K562 (cell line): ENCODE data around the gene MDN1. TPM values are rescaled to one million over a fixed set of nuclear protein-coding genes. Genes with fewer than 3 reads are reported as not detected.
A peak's percentile ranks its signal among the peaks of the same experiment; 100 is the strongest.

ENCODE experiments used
- ARHGAP35 ChIP-seq: fragments of 450-650 bp; IDR thresholded peaks from 2 replicates; pipeline ENCODE4 v1.6.1; 2018; ENCODE audit not compliant: partially characterized antibody
- CXXC5 ChIP-seq: fragments of 250-450 bp; sonication (Bioruptor Pico); IDR thresholded peaks from 2 replicates; pipeline ENCODE4 v1.8.0; 2022; ENCODE audit warnings: inconsistent platforms, mild to moderate bottlenecking, moderate library complexity
- DMBX1 ChIP-seq: fragments of 250-450 bp; sonication (Bioruptor Pico); IDR thresholded peaks from 2 replicates; pipeline ENCODE4 v1.8.0; 2022; ENCODE audit warnings: inconsistent platforms, mild to moderate bottlenecking, moderate library complexity, borderline replicate concordance
- FIP1L1 ChIP-seq: fragments of 200-400 bp; formaldehyde crosslinking; IDR thresholded peaks from 2 replicates; pipeline ENCODE4 v1.6.1; 2018; ENCODE audit warnings: mild to moderate bottlenecking, low read depth, low read length; ENCODE audit not compliant: poor library complexity, severe bottlenecking
- HDAC6 ChIP-seq: IDR thresholded peaks from 2 replicates; pipeline ENCODE4 v1.6.1; 2012; ENCODE audit warnings: low read depth, mild to moderate bottlenecking, control low read depth, inconsistent platforms, low read length, moderate library complexity
- HOMEZ ChIP-seq: fragments of 250-450 bp; sonication (Bioruptor Pico); IDR thresholded peaks from 2 replicates; pipeline ENCODE4 v1.4.0; 2020; ENCODE audit warnings: mild to moderate bottlenecking, moderate library complexity
- KDM4B ChIP-seq, 2 experiments: fragments of 450-650 bp in 1 of 2; sonication (generic) in 1 of 2; IDR thresholded peaks; 2 replicates each; pipeline ENCODE4 v1.6.1; 2016 to 2017; ENCODE audit warnings: borderline replicate concordance in 2 of 2, antibody characterized with exemption in 1 of 2, low read depth in 1 of 2, mild to moderate bottlenecking in 1 of 2
- KLF6 ChIP-seq: fragments of 250-450 bp; sonication (Bioruptor Pico); IDR thresholded peaks from 2 replicates; pipeline ENCODE4 v1.4.0; 2020; ENCODE audit warnings: mild to moderate bottlenecking, moderate library complexity, borderline replicate concordance
- MAZ ChIP-seq, 2 experiments: fragments of 450-650 bp in 1 of 2; sonication (generic) in 1 of 2; formaldehyde crosslinking; IDR thresholded peaks in 1 of 2; conservative IDR thresholded peaks in 1 of 2; 2 replicates each; pipeline versions ENCODE4 v1.4.0 to v1.5.0; 2020; ENCODE audit warnings: mild to moderate bottlenecking in 1 of 2, missing genetic modification reagents in 1 of 2
- MYNN ChIP-seq, 2 experiments: sonication (generic); formaldehyde crosslinking in 1 of 2; IDR thresholded peaks; 2 replicates each; pipeline versions ENCODE4 v1.5.0 to v1.6.1; 2016 to 2020; ENCODE audit warnings: antibody characterized with exemption in 1 of 2, missing genetic modification reagents in 1 of 2
- NBN ChIP-seq: fragments of 450-650 bp; IDR thresholded peaks from 2 replicates; pipeline ENCODE4 v1.6.1; 2016; ENCODE audit warnings: low read depth, mild to moderate bottlenecking
- NCOA4 ChIP-seq: fragments of 450-650 bp; IDR thresholded peaks from 2 replicates; pipeline ENCODE4 v1.6.1; 2018; ENCODE audit warnings: mild to moderate bottlenecking; ENCODE audit not compliant: partially characterized antibody
- NFE2 ChIP-seq: IDR thresholded peaks from 2 replicates; pipeline ENCODE4 v1.6.1; 2014; ENCODE audit warnings: antibody characterized with exemption, low read depth
- POLR2AphosphoS5 ChIP-seq: IDR thresholded peaks from 2 replicates; pipeline ENCODE4 v1.6.1; 2011; ENCODE audit warnings: mild to moderate bottlenecking, low read depth, low read length, moderate library complexity; ENCODE audit not compliant: control insufficient read depth, insufficient read depth
- POU5F1 ChIP-seq: fragments of 150-350 bp; IDR thresholded peaks from 2 replicates; pipeline ENCODE4 v1.6.1; 2014; ENCODE audit warnings: borderline replicate concordance, low read length, low read depth, mild to moderate bottlenecking; ENCODE audit not compliant: partially characterized antibody
- PRMT5 ChIP-seq: sonication (generic); formaldehyde crosslinking; IDR thresholded peaks from 2 replicates; pipeline ENCODE4 v1.5.0; 2020; ENCODE audit warnings: missing genetic modification reagents
- PTRF ChIP-seq: fragments of 450-650 bp; IDR thresholded peaks from 2 replicates; pipeline ENCODE4 v1.6.1; 2016; ENCODE audit warnings: mild to moderate bottlenecking, missing genetic modification characterization, missing compliant biosample characterization
- RB1 ChIP-seq: fragments of 450-650 bp; IDR thresholded peaks from 2 replicates; pipeline ENCODE4 v1.6.1; 2017; ENCODE audit warnings: low read depth, mild to moderate bottlenecking
- STAT5A ChIP-seq: IDR thresholded peaks from 2 replicates; pipeline ENCODE4 v1.6.1; 2012; ENCODE audit warnings: low read length, inconsistent platforms, borderline replicate concordance
- WHSC1 ChIP-seq: IDR thresholded peaks from one replicate; pipeline ENCODE4 v1.6.1; 2012; ENCODE audit warnings: low read length, control low read depth, inconsistent platforms
- ZFPM2 ChIP-seq: fragments of 250-450 bp; sonication (Bioruptor Pico); IDR thresholded peaks from 2 replicates; pipeline ENCODE4 v1.5.1; 2022; ENCODE audit warnings: mild to moderate bottlenecking
- ZNF212 ChIP-seq: fragments of 450-650 bp; formaldehyde crosslinking; IDR thresholded peaks from 2 replicates; pipeline ENCODE4 v1.4.0; 2020; ENCODE audit warnings: mild to moderate bottlenecking
- ZNF263 ChIP-seq: sonication (generic); formaldehyde crosslinking; IDR thresholded peaks from 2 replicates; pipeline ENCODE4 v1.8.0; 2022; ENCODE audit warnings: mild to moderate bottlenecking, missing genetic modification reagents, borderline replicate concordance
- ZNF3 ChIP-seq: fragments of 250-450 bp; sonication (Bioruptor Pico); IDR thresholded peaks from 2 replicates; pipeline ENCODE4 v1.5.0; 2021; ENCODE audit warnings: mild to moderate bottlenecking, moderate library complexity
- ZNF311 ChIP-seq: fragments of 250-450 bp; sonication (Bioruptor Pico); IDR thresholded peaks from 2 replicates; pipeline ENCODE4 v1.4.0; 2020; ENCODE audit warnings: mild to moderate bottlenecking, moderate library complexity
- ZNF584 ChIP-seq: fragments of 200-800 bp; sonication (Bioruptor generic); IDR thresholded peaks from 2 replicates; pipeline ENCODE4 v1.6.1; 2016; ENCODE audit warnings: low read depth, mild to moderate bottlenecking, missing genetic modification characterization, missing compliant biosample characterization
- ZNF717 ChIP-seq: fragments of 250-450 bp; sonication (Bioruptor Pico); IDR thresholded peaks from 2 replicates; pipeline ENCODE4 v1.5.0; 2021
- polyA plus RNA-seq, 8 experiments: library from polyadenylated mRNA; depleted of rRNA in 4 of 8; stranded (reverse) in 5 of 8; unstranded in 3 of 8; fragments of >200 nt; fragmentation: Nextera tagmentation in 2 of 8; fragmentation: Illumina TruSeq in 1 of 8; extraction: Ambion mirVana in 2 of 8; extraction: Trizol in 1 of 8; gene quantifications; 2 replicates each; pipeline versions ENCODE4 v1.2.1 to v1.2.3, GENCODE V29; 2011 to 2014; ENCODE audit warnings: inconsistent platforms in 1 of 8, missing spikeins in 1 of 8
- total RNA-seq, 7 experiments: library from RNA; depleted of rRNA in 6 of 7; stranded (reverse); fragments of >200 nt in 6 of 7; fragmentation: Illumina TruSeq in 2 of 7; extraction: Trizol in 2 of 7; gene quantifications; 2 replicates each; pipeline versions ENCODE4 v1.2.1 to v1.2.3, GENCODE V29; 2011 to 2021; ENCODE audit warnings: low replicate concordance in 1 of 7
- TF ChIP-seq, protein P1 (sequence below): sonication (generic); formaldehyde crosslinking; IDR thresholded peaks from 2 replicates; pipeline ENCODE4 v1.8.0; 2022; ENCODE audit warnings: missing genetic modification reagents, mild to moderate bottlenecking, borderline replicate concordance

MDN1 gene
- total and polyA plus RNA-seq, 9 of the 15 experiments (the other 6 are each of a cell fraction or from before 2014, with no cell fraction given) = 25.6 to 93.6 (median 43.0) TPM

- TF ChIP-seq MAZ (CRISPR knock-in tag; conservative IDR thresholded peaks at IDR 0.05 in 1 of 2, IDR thresholded peaks at IDR 0.05 in 1 of 2) (peak; percentile 76 to 85), CXXC5 (CRISPR knock-in tag) (peak; percentile 92), KDM4B (IDR thresholded peaks at IDR 0.05; ENCODE audit: borderline replicate concordance in 2 of 2, low read depth in 1 of 2) (no peak; a peak in 1 of 4 replicates), ZNF311 (CRISPR knock-in tag) (no peak), KLF6 (CRISPR knock-in tag) (no peak), ZNF584 (CRISPR knock-in tag) (no peak), POLR2AphosphoS5 (peak; percentile 74), HOMEZ (CRISPR knock-in tag) (no peak), ZNF3 (CRISPR knock-in tag) (no peak), STAT5A (no peak), NBN (0 out of 2 replicates have a peak, but pooled peaks have one; percentile 28), ZNF717 (CRISPR knock-in tag) (no peak), RB1 (peak; percentile 83), HDAC6 (no peak), POU5F1 (no peak), ZNF263 (CRISPR knock-in tag) (no peak), PRMT5 (CRISPR knock-in tag) (no peak; the same call in 1 of the 2 replicates), DMBX1 (peak; percentile 44; the same call in 1 of the 2 replicates), ZNF212 (CRISPR knock-in tag) (no peak), NFE2 (no peak), NCOA4 (no peak), WHSC1 (no peak), FIP1L1 (peak; percentile 27), PTRF (tag) (no peak), ARHGAP35 (no peak), ZFPM2 (CRISPR knock-in tag) (no peak), MYNN (IDR thresholded peaks at IDR 0.05) (no peak; the same call in 1 of the 2 replicates), MYNN (CRISPR knock-in tag; IDR thresholded peaks at IDR 0.05) (no peak)
- TF ChIP-seq, protein P1, sequence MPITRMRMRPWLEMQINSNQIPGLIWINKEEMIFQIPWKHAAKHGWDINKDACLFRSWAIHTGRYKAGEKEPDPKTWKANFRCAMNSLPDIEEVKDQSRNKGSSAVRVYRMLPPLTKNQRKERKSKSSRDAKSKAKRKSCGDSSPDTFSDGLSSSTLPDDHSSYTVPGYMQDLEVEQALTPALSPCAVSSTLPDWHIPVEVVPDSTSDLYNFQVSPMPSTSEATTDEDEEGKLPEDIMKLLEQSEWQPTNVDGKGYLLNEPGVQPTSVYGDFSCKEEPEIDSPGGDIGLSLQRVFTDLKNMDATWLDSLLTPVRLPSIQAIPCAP (CRISPR knock-in tag) = no peak
Measured at GRCh38 chr6:89819336-89820130, at the start of gene MDN1 (continued).
